Measurements from ENCODE around the gene AEN.

Gene AEN, protein sequence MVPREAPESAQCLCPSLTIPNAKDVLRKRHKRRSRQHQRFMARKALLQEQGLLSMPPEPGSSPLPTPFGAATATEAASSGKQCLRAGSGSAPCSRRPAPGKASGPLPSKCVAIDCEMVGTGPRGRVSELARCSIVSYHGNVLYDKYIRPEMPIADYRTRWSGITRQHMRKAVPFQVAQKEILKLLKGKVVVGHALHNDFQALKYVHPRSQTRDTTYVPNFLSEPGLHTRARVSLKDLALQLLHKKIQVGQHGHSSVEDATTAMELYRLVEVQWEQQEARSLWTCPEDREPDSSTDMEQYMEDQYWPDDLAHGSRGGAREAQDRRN

DNA sequence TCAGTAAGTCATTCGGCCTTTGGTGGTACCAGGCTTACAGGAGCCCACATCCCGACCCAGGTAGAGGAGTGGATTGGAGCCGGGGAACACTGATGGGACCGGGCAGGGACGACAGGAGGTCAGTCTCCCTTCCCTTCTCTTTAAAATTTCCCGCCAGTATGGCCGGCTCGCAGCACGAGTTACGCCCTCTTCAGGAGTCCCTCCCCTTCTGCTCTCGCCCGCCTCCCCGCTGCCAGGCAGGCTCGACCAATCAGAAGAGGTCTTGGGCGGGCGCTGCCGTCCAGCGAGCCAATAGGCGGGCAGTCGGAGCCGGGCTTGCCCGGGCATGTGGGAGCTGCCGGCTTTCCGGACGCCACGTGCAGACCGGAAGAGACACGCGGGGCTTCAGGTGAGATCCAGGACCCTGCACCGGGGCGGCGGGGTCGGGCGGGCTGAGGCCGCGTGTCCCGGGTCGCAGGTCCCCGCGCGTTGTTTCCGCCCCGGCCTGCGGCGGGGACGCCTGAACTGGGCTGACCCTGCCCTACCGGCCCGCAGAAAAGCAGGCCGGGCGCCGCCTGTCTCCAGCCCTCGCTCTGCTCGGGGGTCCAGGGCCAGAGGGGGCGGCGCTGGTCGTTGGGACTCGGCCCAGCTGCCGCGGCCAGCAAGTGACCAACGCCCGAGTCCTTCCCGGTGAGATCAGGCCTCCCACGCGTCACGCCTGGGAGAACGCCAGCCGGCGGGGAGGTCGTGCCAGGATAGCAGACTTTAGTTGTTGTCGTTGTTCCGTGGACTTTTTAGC lies at the start of gene AEN:
Gene AEN (plus strand): TSS at position 346 of the 778 bp plus-strand sequence. CDS start 4,870 bp downstream, outside the sequence.
- peaks cover 24% of the 10 kb centered on the region for H3K4me1 ChIP-seq (ENCODE audit: insufficient read depth, poor library complexity, severe bottlenecking)
- no peaks in the 10 kb centered on the region for H3K9me3 ChIP-seq (ENCODE audit: severe bottlenecking)
- H3K27me3 ChIP-seq (ENCODE audit: insufficient read depth, poor library complexity, severe bottlenecking): no peaks in the 10 kb centered on the region
- TF ChIP-seq, protein P1, sequence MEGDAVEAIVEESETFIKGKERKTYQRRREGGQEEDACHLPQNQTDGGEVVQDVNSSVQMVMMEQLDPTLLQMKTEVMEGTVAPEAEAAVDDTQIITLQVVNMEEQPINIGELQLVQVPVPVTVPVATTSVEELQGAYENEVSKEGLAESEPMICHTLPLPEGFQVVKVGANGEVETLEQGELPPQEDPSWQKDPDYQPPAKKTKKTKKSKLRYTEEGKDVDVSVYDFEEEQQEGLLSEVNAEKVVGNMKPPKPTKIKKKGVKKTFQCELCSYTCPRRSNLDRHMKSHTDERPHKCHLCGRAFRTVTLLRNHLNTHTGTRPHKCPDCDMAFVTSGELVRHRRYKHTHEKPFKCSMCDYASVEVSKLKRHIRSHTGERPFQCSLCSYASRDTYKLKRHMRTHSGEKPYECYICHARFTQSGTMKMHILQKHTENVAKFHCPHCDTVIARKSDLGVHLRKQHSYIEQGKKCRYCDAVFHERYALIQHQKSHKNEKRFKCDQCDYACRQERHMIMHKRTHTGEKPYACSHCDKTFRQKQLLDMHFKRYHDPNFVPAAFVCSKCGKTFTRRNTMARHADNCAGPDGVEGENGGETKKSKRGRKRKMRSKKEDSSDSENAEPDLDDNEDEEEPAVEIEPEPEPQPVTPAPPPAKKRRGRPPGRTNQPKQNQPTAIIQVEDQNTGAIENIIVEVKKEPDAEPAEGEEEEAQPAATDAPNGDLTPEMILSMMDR (IDR thresholded peaks at IDR 0.05; ENCODE audit: poor library complexity, severe bottlenecking): no peak
- DNase-seq (ENCODE audit: low spot score) (peak; percentile 99), ATAC-seq (ENCODE audit: low read depth) (peak; percentile 86)
- peak within 1 kb of the TSS; percentile 90 for H3K27ac ChIP-seq (ENCODE audit: poor library complexity, severe bottlenecking)
- peak within 1 kb of the TSS; percentile 85 for H3K4me3 ChIP-seq (ENCODE audit: severe bottlenecking)
- peaks cover 27% of the 10 kb centered on the region for H3K36me3 ChIP-seq (ENCODE audit: low read depth)

DNA sequence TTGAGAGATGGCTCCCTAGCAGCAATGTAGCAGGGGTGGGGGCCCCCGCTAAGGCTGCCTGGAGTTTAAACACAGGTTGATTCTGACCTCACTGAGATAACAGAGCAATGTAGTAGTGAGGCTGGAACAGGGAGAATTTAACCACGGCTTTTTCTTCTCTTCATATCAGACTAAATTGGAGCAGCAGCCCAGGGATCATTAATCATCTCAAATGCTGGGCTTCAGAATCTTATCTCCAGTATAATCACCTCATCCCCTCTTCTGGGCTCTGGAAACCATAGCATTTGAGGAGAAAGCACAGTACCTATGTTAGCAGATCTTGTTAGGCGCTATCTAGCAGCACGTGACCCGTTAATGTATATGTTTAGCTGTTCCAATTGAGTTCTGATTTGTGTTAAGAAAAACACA lies 49.3 kb upstream of the AEN start:
- H3K4me3 ChIP-seq (ENCODE audit: severe bottlenecking): no peak overlapping the region
- H3K27me3 ChIP-seq (ENCODE audit: insufficient read depth, poor library complexity, severe bottlenecking): no peaks in the 10 kb centered on the region
- H3K27ac ChIP-seq (ENCODE audit: poor library complexity, severe bottlenecking): no peak overlapping the region
- no peaks in the 10 kb centered on the region for H3K36me3 ChIP-seq (ENCODE audit: low read depth)
- H3K4me1 ChIP-seq (ENCODE audit: insufficient read depth, poor library complexity, severe bottlenecking): no peaks in the 10 kb centered on the region
- DNase-seq (ENCODE audit: low spot score) (no peak), ATAC-seq (ENCODE audit: low read depth) (no peak)
- no peaks in the 10 kb centered on the region for H3K9me3 ChIP-seq (ENCODE audit: severe bottlenecking)
- TF ChIP-seq, protein P1 (IDR thresholded peaks at IDR 0.05; ENCODE audit: poor library complexity, severe bottlenecking): no peak

DNA sequence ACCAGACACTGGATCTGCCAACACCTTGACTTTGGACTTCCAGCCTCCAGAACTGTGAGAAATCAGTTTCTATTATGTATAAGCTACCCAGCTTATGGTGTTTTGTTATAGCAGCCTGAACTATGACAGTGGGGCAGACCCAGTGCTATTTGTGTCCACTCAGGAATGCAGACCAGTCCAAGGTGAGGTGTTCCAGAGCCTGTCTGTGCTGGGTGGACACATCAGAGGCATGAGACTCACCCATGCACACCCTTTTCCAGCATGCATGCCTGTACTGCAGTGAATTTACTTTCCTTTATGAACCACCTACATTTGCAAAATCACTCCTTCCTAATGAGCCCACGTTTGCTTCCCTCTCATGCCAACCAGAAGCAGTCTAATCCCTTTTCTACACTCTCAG lies 47.1 kb upstream of the AEN start:
- Histone ChIP-seq H3K27me3 (ENCODE audit: insufficient read depth, poor library complexity, severe bottlenecking) (no peaks in the 10 kb centered on the region), H3K9me3 (ENCODE audit: severe bottlenecking) (no peaks in the 10 kb centered on the region), H3K4me3 (ENCODE audit: severe bottlenecking) (no peak overlapping the region), H3K4me1 (ENCODE audit: insufficient read depth, poor library complexity, severe bottlenecking) (no peaks in the 10 kb centered on the region), H3K27ac (ENCODE audit: poor library complexity, severe bottlenecking) (no peak overlapping the region), H3K36me3 (ENCODE audit: low read depth) (no peaks in the 10 kb centered on the region)
- no peak for DNase-seq (ENCODE audit: low spot score)
- no peak for ATAC-seq (ENCODE audit: low read depth)
- TF ChIP-seq, protein P1 (IDR thresholded peaks at IDR 0.05; ENCODE audit: poor library complexity, severe bottlenecking): no peak

DNA sequence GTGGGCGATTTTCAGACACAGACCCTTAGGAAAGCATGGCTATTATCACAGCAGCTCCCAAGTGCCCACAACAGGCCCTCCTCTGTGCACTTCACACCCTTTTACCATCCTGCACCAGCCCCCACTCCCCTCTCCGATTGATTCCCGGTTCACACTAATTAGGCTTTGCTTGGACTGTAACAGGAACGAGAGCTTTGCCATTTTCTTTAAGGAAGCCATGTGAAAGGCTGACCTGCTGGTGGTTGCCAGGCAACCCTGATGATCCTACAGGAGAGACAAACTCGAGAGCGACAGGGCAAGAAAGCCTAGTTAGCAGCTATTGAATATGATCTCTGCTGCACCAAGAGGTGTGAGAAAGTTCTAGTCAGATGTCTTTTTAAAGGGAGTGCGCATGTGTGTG lies 46.5 kb upstream of the AEN start:
- no peak for ATAC-seq (ENCODE audit: low read depth)
- no peaks in the 10 kb centered on the region for H3K27me3 ChIP-seq (ENCODE audit: insufficient read depth, poor library complexity, severe bottlenecking)

More for the DNA sequence above, 46.5 kb upstream of the AEN start:
- Histone ChIP-seq H3K27ac (ENCODE audit: poor library complexity, severe bottlenecking) (no peak overlapping the region), H3K4me3 (ENCODE audit: severe bottlenecking) (no peak overlapping the region), H3K9me3 (ENCODE audit: severe bottlenecking) (no peaks in the 10 kb centered on the region), H3K4me1 (ENCODE audit: insufficient read depth, poor library complexity, severe bottlenecking) (no peaks in the 10 kb centered on the region), H3K36me3 (ENCODE audit: low read depth) (no peaks in the 10 kb centered on the region)
- no peak for DNase-seq (ENCODE audit: low spot score)
- TF ChIP-seq, protein P1 (IDR thresholded peaks at IDR 0.05; ENCODE audit: poor library complexity, severe bottlenecking): no peak
